SK-N-SH (cell line): ENCODE results near the gene TSPAN11.

Source experiments
- CTCF ChIP-seq: fragments of 200-600 bp; sonication (generic); IDR thresholded peaks from 2 replicates; pipeline ENCODE4 v1.6.1; 2017; ENCODE audit warnings: antibody characterized with exemption, mild to moderate bottlenecking, moderate library complexity
- EZH2phosphoT487 ChIP-seq: fragments of 200-600 bp; sonication (generic); IDR thresholded peaks from 2 replicates; pipeline ENCODE4 v1.6.1; 2017; ENCODE audit warnings: low read depth, mixed run types, mild to moderate bottlenecking, antibody characterized with exemption, moderate library complexity, borderline replicate concordance
- MAX ChIP-seq: IDR thresholded peaks from 2 replicates; pipeline ENCODE4 v1.4.0; 2012; ENCODE audit warnings: low read depth
- POLR2AphosphoS5 ChIP-seq: IDR thresholded peaks from 2 replicates; pipeline ENCODE4 v1.6.1; 2012; ENCODE audit warnings: low read depth, low read length
- RFX5 ChIP-seq: IDR thresholded peaks from 2 replicates; pipeline ENCODE4 v1.6.1; 2012; ENCODE audit warnings: mild to moderate bottlenecking, improper control_type of control experiment, low read length
- RXRA ChIP-seq: IDR thresholded peaks from 2 replicates; pipeline ENCODE4 v1.4.0; 2012; ENCODE audit warnings: low read depth, mild to moderate bottlenecking, borderline replicate concordance
- TCF12 ChIP-seq: IDR thresholded peaks from 2 replicates; pipeline ENCODE4 v1.4.0; 2012
- USF2 ChIP-seq: fragments of 150-350 bp; IDR thresholded peaks from 2 replicates; pipeline ENCODE4 v1.6.1; 2017; ENCODE audit warnings: antibody characterized with exemption, low read length, low read depth, borderline replicate concordance
- ZBTB33 ChIP-seq: IDR thresholded peaks from 2 replicates; pipeline ENCODE4 v1.4.0; 2012; ENCODE audit warnings: low read depth, borderline replicate concordance

- TF ChIP-seq RXRA (no peak), CTCF (no peak), TCF12 (no peak), RFX5 (no peak), POLR2AphosphoS5 (no peak), EZH2phosphoT487 (no peak), USF2 (no peak), ZBTB33 (no peak), MAX (no peak)
Measured at GRCh38 chr12:31007636-31008175, 81.2 kb downstream of the TSPAN11 start.
